Adrenal gland (tissue), 12 donors: ENCODE measurements around the gene C5orf47. TPM values are rescaled to one million over a fixed set of nuclear protein-coding genes. Genes with fewer than 3 reads are reported as not detected.

Experiments
- DNase-seq, 7 donors: peaks; one replicate each; pipeline ENCODE4 v3.0.0-alpha.2; 2019 to 2020
- H3K27ac ChIP-seq, 5 donors: fragments of 200-600 bp; sonication (generic) in 4 of 5; 1 replicate in 3 of 5; 2 replicates in 2 of 5; pipeline versions ENCODE4 v1.5.1 to v1.8.0; 2016 to 2020; ENCODE audit warnings: mild to moderate bottlenecking in 1 of 5
- H3K27me3 ChIP-seq: fragments of 200-600 bp; 2 replicates; pipeline ENCODE4 v1.8.0; 2021
- H3K36me3 ChIP-seq, 2 donors: fragments of 200-600 bp; replicated peaks in 1 of 2; 1 replicate in 1 of 2; 2 replicates in 1 of 2; pipeline versions ENCODE4 v1.5.1 to v1.8.0; 2018 to 2022
- H3K4me1 ChIP-seq, 2 donors: fragments of 200-600 bp; replicated peaks in 1 of 2; 1 replicate in 1 of 2; 2 replicates in 1 of 2; pipeline versions ENCODE4 v1.5.1 to v1.8.0; 2018 to 2021
- H3K4me3 ChIP-seq, 4 donors: fragments of 200-600 bp; sonication (generic) in 3 of 4; one replicate each; pipeline ENCODE4 v1.5.1; 2016 to 2018
- H3K9me3 ChIP-seq, 3 donors: fragments of 200-600 bp; sonication (generic) in 1 of 3; replicated peaks in 1 of 3; 1 replicate in 2 of 3; 2 replicates in 1 of 3; pipeline versions ENCODE4 v1.5.1 to v1.8.0; 2016 to 2021
- POLR2A ChIP-seq, 2 donors: fragments of 450-650 bp; IDR thresholded peaks; one replicate each; pipeline ENCODE4 v1.6.1; 2017; ENCODE audit warnings: antibody characterized with exemption in 2 of 2, mild to moderate bottlenecking in 2 of 2, moderate library complexity in 1 of 2
- WGBS, 4 donors: extraction: QIAGEN DNeasy Blood & Tissue Kit in 2 of 4; methylation state at CpG; one replicate each; pipeline versions ENCODE4 v1.1.5 to v1.1.7; 2013 to 2017; 5-methylcytosine and 5-hydroxymethylcytosine counted together
- intact Hi-C, 2 donors: fragments of 100-400 bp; cut with DNase I; formaldehyde crosslinking; loops; one replicate each; pipeline versions ENCODE4 v1.14.1 to v1.15.0; 2022 to 2023
- polyA plus RNA-seq, 3 donors: library from polyadenylated mRNA; stranded (reverse); fragments of 200-250 nt in 2 of 3; fragments of 350-450 nt in 1 of 3; fragmentation: Illumina TruSeq in 1 of 3; extraction: RNeasy Lipid Tissue Mini Kit (QIAGEN cat#74804) in 1 of 3; gene quantifications; one replicate each; pipeline ENCODE4 v1.2.3, GENCODE V29; 2013 to 2014
- total RNA-seq, 9 donors: library from RNA; depleted of rRNA in 4 of 9; stranded (reverse); fragments of >200 nt in 4 of 9; fragments of 120-200 nt in 1 of 9; fragmentation: NEBNext Ultra II Directional in 1 of 9; extraction: Animal tissue kit (Norgen Biotek cat#: 25700) in 1 of 9; gene quantifications; one replicate each; pipeline versions ENCODE4 v1.1.0 to v1.2.4, GENCODE V29; 2013 to 2023
- TF ChIP-seq, protein P1 (sequence below), 6 experiments: fragments of 450-650 bp in 4 of 6; fragments of 200-600 bp in 2 of 6; sonication (generic) in 1 of 6; IDR thresholded peaks; 1 replicate in 5 of 6; 2 replicates in 1 of 6; pipeline versions ENCODE4 v1.5.1 to v1.8.0; 2016 to 2021; ENCODE audit warnings: antibody characterized with exemption in 6 of 6, mild to moderate bottlenecking in 2 of 6, moderate library complexity in 1 of 6
- donor health status: healthy with polysubstance abuse.
- donor health status: Bipolar disorder and iron deficiency.
- donor health status: DM: yes; HTN: yes; CAD: no.
- donor health status: DM: no; HTN: no; CAD: no.
- donor health status: DM: no; HTN: no; CAD: no.
- donor health status: DM: yes; HTN: yes; CAD: no.

Gene C5orf47
- total and polyA plus RNA-seq, 12 donors: 0.08 to 0.25 (median 0.16) TPM; not detected in 5

DNA sequence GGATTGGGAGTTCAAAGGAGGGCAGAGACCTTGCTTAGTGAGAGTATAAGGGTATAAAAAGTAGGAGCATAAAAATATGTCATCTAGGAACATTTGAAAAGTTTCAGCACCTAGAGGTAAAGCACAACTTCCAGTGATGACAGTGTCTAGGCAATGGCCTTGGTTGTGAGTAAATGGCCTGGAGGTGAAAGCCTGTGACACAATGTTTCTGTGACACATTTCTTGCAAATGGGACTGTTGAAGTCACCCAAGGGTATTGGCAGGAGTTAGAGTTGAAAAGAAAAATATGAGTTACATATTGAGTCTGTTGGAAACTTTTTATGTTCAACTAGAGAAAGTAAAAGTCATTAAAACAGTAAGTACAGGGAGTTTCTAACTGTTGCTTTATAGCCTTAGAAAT lies 14.8 kb downstream of the C5orf47 start:
- Histone ChIP-seq H3K4me1 (no peaks in the 10 kb centered on the region), H3K27ac (no peak overlapping the region), H3K36me3 (no peaks in the 10 kb centered on the region), H3K9me3 (no peaks in the 10 kb centered on the region), H3K4me3 (no peak overlapping the region), H3K27me3 (no peaks in the 10 kb centered on the region)
- peak in 1 of 7 donors; percentile 5 for DNase-seq
- intact Hi-C loops: no loop called here
- TF ChIP-seq POLR2A (IDR thresholded peaks at IDR 0.05): no peak
- TF ChIP-seq, protein P1, sequence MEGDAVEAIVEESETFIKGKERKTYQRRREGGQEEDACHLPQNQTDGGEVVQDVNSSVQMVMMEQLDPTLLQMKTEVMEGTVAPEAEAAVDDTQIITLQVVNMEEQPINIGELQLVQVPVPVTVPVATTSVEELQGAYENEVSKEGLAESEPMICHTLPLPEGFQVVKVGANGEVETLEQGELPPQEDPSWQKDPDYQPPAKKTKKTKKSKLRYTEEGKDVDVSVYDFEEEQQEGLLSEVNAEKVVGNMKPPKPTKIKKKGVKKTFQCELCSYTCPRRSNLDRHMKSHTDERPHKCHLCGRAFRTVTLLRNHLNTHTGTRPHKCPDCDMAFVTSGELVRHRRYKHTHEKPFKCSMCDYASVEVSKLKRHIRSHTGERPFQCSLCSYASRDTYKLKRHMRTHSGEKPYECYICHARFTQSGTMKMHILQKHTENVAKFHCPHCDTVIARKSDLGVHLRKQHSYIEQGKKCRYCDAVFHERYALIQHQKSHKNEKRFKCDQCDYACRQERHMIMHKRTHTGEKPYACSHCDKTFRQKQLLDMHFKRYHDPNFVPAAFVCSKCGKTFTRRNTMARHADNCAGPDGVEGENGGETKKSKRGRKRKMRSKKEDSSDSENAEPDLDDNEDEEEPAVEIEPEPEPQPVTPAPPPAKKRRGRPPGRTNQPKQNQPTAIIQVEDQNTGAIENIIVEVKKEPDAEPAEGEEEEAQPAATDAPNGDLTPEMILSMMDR (IDR thresholded peaks at IDR 0.05): no peak

GRCh38 chr5:174008922-174009321 lies 20.0 kb downstream of the C5orf47 start:
- DNase-seq: no peak
- Histone ChIP-seq H3K27ac (no peak overlapping the region), H3K36me3 (no peaks in the 10 kb centered on the region), H3K4me1 (no peaks in the 10 kb centered on the region), H3K9me3 (no peaks in the 10 kb centered on the region), H3K4me3 (no peak overlapping the region), H3K27me3 (no peaks in the 10 kb centered on the region)
- 83 to 92% (median 83%) methylated on average over 5 of the region's 5 CpGs for WGBS, 4 donors
- intact Hi-C loops: no loop called here
- TF ChIP-seq, protein P1 (IDR thresholded peaks at IDR 0.05): no peak
- TF ChIP-seq POLR2A (IDR thresholded peaks at IDR 0.05): no peak

GRCh38 chr5:174010365-174010764 lies 21.4 kb downstream of the C5orf47 start:
- no peaks in the 10 kb centered on the region for H3K9me3 ChIP-seq
- TF ChIP-seq, protein P1 (IDR thresholded peaks at IDR 0.05): no peak
- no peak for TF ChIP-seq POLR2A (IDR thresholded peaks at IDR 0.05)
- H3K36me3 ChIP-seq: no peaks in the 10 kb centered on the region
- H3K27ac ChIP-seq: no peak overlapping the region
- intact Hi-C loops: no loop called here
- no peak overlapping the region for H3K4me3 ChIP-seq
- H3K27me3 ChIP-seq: no peaks in the 10 kb centered on the region
- H3K4me1 ChIP-seq: no peaks in the 10 kb centered on the region
- DNase-seq: no peak
- 68 to 87% (median 78%) methylated on average over 1 of the region's 1 CpG for WGBS, 4 donors

- no peak overlapping the region for H3K4me3 ChIP-seq
- intact Hi-C loops: no loop called here
- no peak overlapping the region for H3K27ac ChIP-seq
- 58 to 64% (median 61%) methylated on average over 3 of the region's 3 CpGs for WGBS, 4 donors
- H3K4me1 ChIP-seq: no peaks in the 10 kb centered on the region
- H3K36me3 ChIP-seq: no peaks in the 10 kb centered on the region
- DNase-seq: no peak
- TF ChIP-seq, protein P1 (IDR thresholded peaks at IDR 0.05): no peak
- no peak for TF ChIP-seq POLR2A (IDR thresholded peaks at IDR 0.05)
- no peaks in the 10 kb centered on the region for H3K9me3 ChIP-seq
- H3K27me3 ChIP-seq: no peaks in the 10 kb centered on the region
These were observed 22.5 kb downstream of the C5orf47 start for GRCh38 chr5:174011441-174011840.
